HepG2 (cell line): Measurements from ENCODE around the gene PSMB4. TPM values are rescaled to one million over a fixed set of nuclear protein-coding genes. Genes with fewer than 3 reads are reported as not detected.

ENCODE experiments used
- ATAC-seq: fragments of 200-7000 bp; cut with Tn5 transposase; 3 replicates; pipeline ENCODE4 v1.9.1; 2020; ENCODE audit warnings: mild to moderate bottlenecking, moderate library complexity
- BruUV-seq: library from RNA; stranded (reverse); fragments of 400-500 nt; replicated peaks from 2 replicates; lab custom pipeline; 2021; lab: Mats Ljungman, UMichigan
- CTCF ChIA-PET: fragments of 300-600 bp; formaldehyde crosslinking; extraction: SDS; loops from one replicate; lab custom pipeline; 2021; ENCODE audit warnings: low total read pairs, inconsistent platforms, low intra/inter-chr PET ratio; lab: Yijun Ruan, JAX
- POLR2A ChIA-PET: fragments of 350-600 bp; sonication (Branson Sonifier 250); formaldehyde crosslinking; loops from one replicate; lab custom pipeline; 2020; ENCODE audit warnings: antibody characterized with exemption, inconsistent platforms; lab: Yijun Ruan, JAX
- DNase-seq: peaks from one replicate; pipeline ENCODE4 v3.0.0-alpha.2; 2015; ENCODE audit warnings: low spot score
- FAIRE-seq: peaks from 3 replicates; lab custom pipeline; 2011; peaks lifted over from hg19 to GRCh38; lab: Jason Lieb, UNC
- H2AFZ ChIP-seq: one replicate; pipeline ENCODE4 v1.6.1; 2011; ENCODE audit warnings: low read length, inconsistent platforms
- H3K27ac ChIP-seq: fragments of 300-600 bp; 3 replicates; pipeline ENCODE4 v1.8.0; 2011; ENCODE audit warnings: mixed run types, mild to moderate bottlenecking, mixed read lengths, low read length, inconsistent platforms; ENCODE audit not compliant: insufficient read depth; ENCODE audit errors: extremely low read length
- H3K27me3 ChIP-seq, 2 experiments: fragments of 200-600 bp in 1 of 2; 2 replicates in 1 of 2; 3 replicates in 1 of 2; pipeline versions ENCODE4 v1.6.0 to v1.8.0; 2011; ENCODE audit warnings: low read length in 2 of 2, mild to moderate bottlenecking in 2 of 2, moderate library complexity in 2 of 2, inconsistent platforms in 1 of 2; ENCODE audit not compliant: insufficient read depth in 2 of 2, control insufficient read depth in 1 of 2
- H3K36me3 ChIP-seq, 2 experiments: fragments of 200-600 bp in 1 of 2; replicated peaks in 1 of 2; 2 replicates in 1 of 2; 3 replicates in 1 of 2; pipeline versions ENCODE4 v1.5.1 to v1.8.0; 2011; ENCODE audit warnings: low read length in 2 of 2, inconsistent platforms in 1 of 2; ENCODE audit not compliant: insufficient read depth in 2 of 2, control insufficient read depth in 1 of 2
- H3K4me1 ChIP-seq: 2 replicates; pipeline ENCODE4 v1.5.1; 2012; ENCODE audit warnings: low read length, inconsistent platforms; ENCODE audit not compliant: insufficient read depth
- H3K4me2 ChIP-seq: 2 replicates; pipeline ENCODE4 v1.6.0; 2011; ENCODE audit warnings: low read depth, low read length, inconsistent platforms
- H3K4me3 ChIP-seq, 3 experiments: fragments of 200-600 bp in 1 of 3; sonication (generic), shearing (Covaris generic) in 1 of 3; replicated peaks in 1 of 3; 2 replicates each; pipeline ENCODE4 v1.5.1; 2011 to 2016; ENCODE audit warnings: low read length in 3 of 3, inconsistent platforms in 2 of 3, low read depth in 2 of 3, mild to moderate bottlenecking in 2 of 3, control low read depth in 1 of 3, mixed read lengths in 1 of 3; ENCODE audit not compliant: insufficient read depth in 1 of 3
- H3K79me2 ChIP-seq: one replicate; pipeline ENCODE4 v1.6.1; 2011; ENCODE audit warnings: low read length, inconsistent platforms; ENCODE audit not compliant: insufficient read depth
- H3K9ac ChIP-seq: 2 replicates; pipeline ENCODE4 v1.6.0; 2011; ENCODE audit warnings: mild to moderate bottlenecking, low read depth, low read length, inconsistent platforms; ENCODE audit not compliant: insufficient read depth
- H3K9me3 ChIP-seq: 2 replicates; pipeline ENCODE4 v1.5.1; 2012; ENCODE audit warnings: mild to moderate bottlenecking, low read length
- H4K20me1 ChIP-seq: 2 replicates; pipeline ENCODE4 v1.6.0; 2011; ENCODE audit warnings: inconsistent platforms, mild to moderate bottlenecking, low read length, moderate library complexity; ENCODE audit not compliant: insufficient read depth
- CREB1 ChIP-seq, 2 experiments: fragments of 450-650 bp in 1 of 2; IDR thresholded peaks; 2 replicates each; pipeline ENCODE4 v1.6.1; 2016 to 2017; ENCODE audit warnings: control low read depth in 1 of 2, mild to moderate bottlenecking in 1 of 2, missing compliant biosample characterization in 1 of 2, missing genetic modification characterization in 1 of 2
- HOXA7 ChIP-seq: sonication (generic); formaldehyde crosslinking; IDR thresholded peaks from 2 replicates; pipeline ENCODE4 v1.8.1; 2022; ENCODE audit warnings: mild to moderate bottlenecking, missing genetic modification reagents, moderate library complexity
- IRX3 ChIP-seq: sonication (generic); formaldehyde crosslinking; IDR thresholded peaks from 2 replicates; pipeline ENCODE4 v1.8.1; 2023; ENCODE audit warnings: mild to moderate bottlenecking, low read depth, missing genetic modification reagents, borderline replicate concordance
- MLLT10 ChIP-seq: sonication (generic); formaldehyde crosslinking; IDR thresholded peaks from 2 replicates; pipeline ENCODE4 v1.4.0; 2020; ENCODE audit warnings: missing genetic modification reagents
- POGZ ChIP-seq: sonication (generic); formaldehyde crosslinking; IDR thresholded peaks from 2 replicates; pipeline ENCODE4 v1.4.0; 2020; ENCODE audit warnings: mild to moderate bottlenecking, missing genetic modification reagents
- ZKSCAN1 ChIP-seq: fragments of 150-350 bp; IDR thresholded peaks from 2 replicates; pipeline ENCODE4 v1.6.1; 2014; ENCODE audit warnings: low read length
- ZMYM3 ChIP-seq: sonication (generic); formaldehyde crosslinking; IDR thresholded peaks from 2 replicates; pipeline ENCODE4 v1.5.1; 2020; ENCODE audit warnings: mild to moderate bottlenecking, missing genetic modification reagents
- ZNF335 ChIP-seq: sonication (generic); formaldehyde crosslinking; IDR thresholded peaks from 2 replicates; pipeline ENCODE4 v1.4.0; 2020; ENCODE audit warnings: missing genetic modification reagents
- ZNF350 ChIP-seq: sonication (generic); formaldehyde crosslinking; IDR thresholded peaks from 2 replicates; pipeline ENCODE4 v1.4.0; 2020; ENCODE audit warnings: mild to moderate bottlenecking, low read depth, missing genetic modification reagents, borderline replicate concordance
- WGBS: methylation state at CpG from one replicate; pipeline ENCODE4 v1.1.6; 2017; ENCODE audit warnings: low lambda C conversion rate; 5-methylcytosine and 5-hydroxymethylcytosine counted together
- in situ Hi-C: cut with HindIII; loops from 2 replicates; pipeline ENCODE4 v1.10.0; 2017; ENCODE audit warnings: low pct_unique_long_range_greater_than_20kb; ENCODE audit not compliant: extremely low pct_ligation_motif_present
- intact Hi-C: fragments of 100-400 bp; cut with micrococcal nuclease; formaldehyde crosslinking; loops from one replicate; pipeline ENCODE4 v1.10.0; 2022; ENCODE audit not compliant: unreplicated experiment
- polyA plus RNA-seq, 8 experiments: library from polyadenylated mRNA; depleted of rRNA in 3 of 8; stranded (reverse) in 7 of 8; unstranded in 1 of 8; fragments of >200 nt; fragmentation: Illumina TruSeq in 4 of 8; extraction: Trizol in 4 of 8; gene quantifications; 2 replicates each; pipeline versions ENCODE4 v1.2.1 to v1.2.3, GENCODE V29; 2011 to 2016; ENCODE audit warnings: low read depth in 4 of 8, missing spikeins in 1 of 8, mixed read lengths in 1 of 8; ENCODE audit not compliant: insufficient read depth in 1 of 8
- total RNA-seq, 5 experiments: library from RNA; depleted of rRNA; stranded (reverse); fragments of >200 nt; fragmentation: Illumina TruSeq; extraction: Trizol; gene quantifications; 2 replicates each; pipeline ENCODE4 v1.2.3, GENCODE V29; 2016; ENCODE audit warnings: low read depth in 1 of 5
- TF ChIP-seq, protein P1 (sequence below): IDR thresholded peaks from 2 replicates; pipeline ENCODE4 v1.6.1; 2016; ENCODE audit warnings: low read depth, borderline replicate concordance
- TF ChIP-seq, protein P2 (sequence below): sonication (generic); formaldehyde crosslinking; IDR thresholded peaks from 2 replicates; pipeline ENCODE4 v1.9.0; 2021; ENCODE audit warnings: missing genetic modification reagents, borderline replicate concordance
- TF ChIP-seq, protein P3 (sequence below): sonication (generic); formaldehyde crosslinking; IDR thresholded peaks from 2 replicates; pipeline ENCODE4 v1.4.0; 2020; ENCODE audit warnings: mild to moderate bottlenecking, low read depth, missing genetic modification reagents

Gene PSMB4
- total and polyA plus RNA-seq, 2 of the 13 experiments (the other 11 are each of a cell fraction or from before 2014, with no cell fraction given), result 336 to 383 TPM

DNA sequence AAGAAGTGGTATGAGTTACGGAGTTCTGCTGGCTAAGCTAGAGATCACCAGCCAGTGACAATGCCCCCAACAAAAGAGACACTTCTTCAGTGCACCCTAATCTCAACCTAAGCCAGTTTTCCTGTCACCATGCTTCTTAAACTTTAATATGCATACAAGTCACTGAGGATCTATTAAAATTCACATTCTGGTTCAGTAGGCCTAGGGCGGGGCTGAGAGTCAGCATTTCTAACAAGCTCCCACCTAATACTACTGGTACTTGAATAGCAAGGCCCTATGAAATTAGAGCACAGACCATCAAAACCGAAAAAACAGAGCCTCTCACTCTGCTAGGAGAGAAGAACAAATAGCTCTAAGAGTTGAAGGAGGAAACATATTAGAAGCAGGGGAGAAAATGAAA is 7.9 kb downstream of the PSMB4 start:
- intact Hi-C loops, result no loop called here
- no peak for FAIRE-seq

More for the DNA sequence above, 7.9 kb downstream of the PSMB4 start:
- ChIA-PET POLR2A (no interaction called here), CTCF (no interaction called here)
- Histone ChIP-seq H3K9me3 (no peaks in the 10 kb centered on the region), H2AFZ (no peak overlapping the region), H3K36me3 (peaks cover 29 to 78% of the 10 kb centered on the region in 2 experiments), H3K4me1 (peaks cover 10% of the 10 kb centered on the region), H3K4me2 (no peak overlapping the region), H4K20me1 (peaks cover 3% of the 10 kb centered on the region; the same call in 1 of the 2 replicates), H3K4me3 (no peak overlapping the region), H3K27ac (no peak overlapping the region), H3K27me3 (no peaks in the 10 kb centered on the region), H3K79me2 (no peaks in the 10 kb centered on the region), H3K9ac (no peak overlapping the region)
- BruUV-seq, result no TSS peak
- DNase-seq (no peak), ATAC-seq (no peak)
- WGBS, result 97% methylated on average over 3 of the region's 3 CpGs
- TF ChIP-seq CREB1 (IDR thresholded peaks at IDR 0.05), result no peak
- TF ChIP-seq CREB1 (CRISPR knock-in tag; IDR thresholded peaks at IDR 0.05), result no peak
- no peak for TF ChIP-seq ZNF335 (CRISPR knock-in tag)
- TF ChIP-seq, protein P1, sequence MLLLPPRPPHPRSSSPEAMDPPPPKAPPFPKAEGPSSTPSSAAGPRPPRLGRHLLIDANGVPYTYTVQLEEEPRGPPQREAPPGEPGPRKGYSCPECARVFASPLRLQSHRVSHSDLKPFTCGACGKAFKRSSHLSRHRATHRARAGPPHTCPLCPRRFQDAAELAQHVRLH (CRISPR knock-in tag), result no peak
- TF ChIP-seq IRX3 (CRISPR knock-in tag), result no peak
- TF ChIP-seq HOXA7 (CRISPR knock-in tag), result no peak
- TF ChIP-seq, protein P2, sequence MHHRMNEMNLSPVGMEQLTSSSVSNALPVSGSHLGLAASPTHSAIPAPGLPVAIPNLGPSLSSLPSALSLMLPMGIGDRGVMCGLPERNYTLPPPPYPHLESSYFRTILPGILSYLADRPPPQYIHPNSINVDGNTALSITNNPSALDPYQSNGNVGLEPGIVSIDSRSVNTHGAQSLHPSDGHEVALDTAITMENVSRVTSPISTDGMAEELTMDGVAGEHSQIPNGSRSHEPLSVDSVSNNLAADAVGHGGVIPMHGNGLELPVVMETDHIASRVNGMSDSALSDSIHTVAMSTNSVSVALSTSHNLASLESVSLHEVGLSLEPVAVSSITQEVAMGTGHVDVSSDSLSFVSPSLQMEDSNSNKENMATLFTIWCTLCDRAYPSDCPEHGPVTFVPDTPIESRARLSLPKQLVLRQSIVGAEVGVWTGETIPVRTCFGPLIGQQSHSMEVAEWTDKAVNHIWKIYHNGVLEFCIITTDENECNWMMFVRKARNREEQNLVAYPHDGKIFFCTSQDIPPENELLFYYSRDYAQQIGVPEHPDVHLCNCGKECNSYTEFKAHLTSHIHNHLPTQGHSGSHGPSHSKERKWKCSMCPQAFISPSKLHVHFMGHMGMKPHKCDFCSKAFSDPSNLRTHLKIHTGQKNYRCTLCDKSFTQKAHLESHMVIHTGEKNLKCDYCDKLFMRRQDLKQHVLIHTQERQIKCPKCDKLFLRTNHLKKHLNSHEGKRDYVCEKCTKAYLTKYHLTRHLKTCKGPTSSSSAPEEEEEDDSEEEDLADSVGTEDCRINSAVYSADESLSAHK (CRISPR knock-in tag), result no peak
- TF ChIP-seq ZKSCAN1, result no peak
- TF ChIP-seq, protein P3, sequence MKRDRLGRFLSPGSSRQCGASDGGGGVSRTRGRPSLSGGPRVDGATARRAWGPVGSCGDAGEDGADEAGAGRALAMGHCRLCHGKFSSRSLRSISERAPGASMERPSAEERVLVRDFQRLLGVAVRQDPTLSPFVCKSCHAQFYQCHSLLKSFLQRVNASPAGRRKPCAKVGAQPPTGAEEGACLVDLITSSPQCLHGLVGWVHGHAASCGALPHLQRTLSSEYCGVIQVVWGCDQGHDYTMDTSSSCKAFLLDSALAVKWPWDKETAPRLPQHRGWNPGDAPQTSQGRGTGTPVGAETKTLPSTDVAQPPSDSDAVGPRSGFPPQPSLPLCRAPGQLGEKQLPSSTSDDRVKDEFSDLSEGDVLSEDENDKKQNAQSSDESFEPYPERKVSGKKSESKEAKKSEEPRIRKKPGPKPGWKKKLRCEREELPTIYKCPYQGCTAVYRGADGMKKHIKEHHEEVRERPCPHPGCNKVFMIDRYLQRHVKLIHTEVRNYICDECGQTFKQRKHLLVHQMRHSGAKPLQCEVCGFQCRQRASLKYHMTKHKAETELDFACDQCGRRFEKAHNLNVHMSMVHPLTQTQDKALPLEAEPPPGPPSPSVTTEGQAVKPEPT (CRISPR knock-in tag), result no peak
- no peak for TF ChIP-seq ZNF350 (CRISPR knock-in tag)
- TF ChIP-seq POGZ (CRISPR knock-in tag), result no peak
- TF ChIP-seq MLLT10, result no peak
- TF ChIP-seq ZMYM3, result no peak
- in situ Hi-C loops, result no loop called here
